Neural progenitor cell (in vitro differentiated cells): ENCODE measurements around the gene METTL8.

Experiments
- CTCF ChIP-seq: fragments of 200-600 bp; sonication (generic); IDR thresholded peaks from 2 replicates; pipeline ENCODE4 v1.5.1; 2017; ENCODE audit warnings: antibody characterized with exemption, mild to moderate bottlenecking
- EZH2 ChIP-seq: fragments of 200-600 bp; sonication (generic); IDR thresholded peaks from 2 replicates; pipeline ENCODE4 v1.6.1; 2017; ENCODE audit warnings: antibody characterized with exemption, mild to moderate bottlenecking, moderate library complexity

GRCh38 chr2:171406044-171406443, 27.7 kb downstream of the METTL8 start:
- TF ChIP-seq EZH2 (no peak), CTCF (no peak)
